Muscle layer of duodenum (tissue), 2 donors: ENCODE data around the gene ATP9A.
"Not testable (repeated sequence)": the region's sequence is repeated elsewhere in the genome, so short reads cannot be mapped to it uniquely, and the experiment has no call there.

Source experiments
- H3K27ac ChIP-seq: one replicate; pipeline ENCODE4 v1.7.0; 2013; ENCODE audit warnings: mild to moderate bottlenecking, low read length
- H3K27me3 ChIP-seq: one replicate; pipeline ENCODE4 v1.7.0; 2013; ENCODE audit warnings: low read depth, mild to moderate bottlenecking, control low read depth, low read length
- H3K36me3 ChIP-seq, 2 donors: one replicate each; pipeline ENCODE4 v1.7.0; 2013; ENCODE audit warnings: low read length in 2 of 2, control low read depth in 1 of 2, mild to moderate bottlenecking in 1 of 2; ENCODE audit not compliant: insufficient read depth in 2 of 2, control insufficient read depth in 1 of 2
- H3K4me1 ChIP-seq, 2 donors: one replicate each; pipeline ENCODE4 v1.7.0; 2013; ENCODE audit warnings: low read length in 2 of 2, mild to moderate bottlenecking in 2 of 2, control low read depth in 1 of 2, moderate library complexity in 1 of 2; ENCODE audit not compliant: insufficient read depth in 2 of 2, control insufficient read depth in 1 of 2
- H3K4me3 ChIP-seq, 2 donors: one replicate each; pipeline ENCODE4 v1.7.0; 2013; ENCODE audit warnings: low read length in 2 of 2, low read depth in 1 of 2, mild to moderate bottlenecking in 1 of 2
- H3K9me3 ChIP-seq, 2 donors: one replicate each; pipeline ENCODE4 v1.7.0; 2013; ENCODE audit warnings: low read length in 2 of 2, control low read depth in 1 of 2, mild to moderate bottlenecking in 1 of 2; ENCODE audit not compliant: control insufficient read depth in 1 of 2
- donor health status: healthy.

Gene ATP9A

DNA sequence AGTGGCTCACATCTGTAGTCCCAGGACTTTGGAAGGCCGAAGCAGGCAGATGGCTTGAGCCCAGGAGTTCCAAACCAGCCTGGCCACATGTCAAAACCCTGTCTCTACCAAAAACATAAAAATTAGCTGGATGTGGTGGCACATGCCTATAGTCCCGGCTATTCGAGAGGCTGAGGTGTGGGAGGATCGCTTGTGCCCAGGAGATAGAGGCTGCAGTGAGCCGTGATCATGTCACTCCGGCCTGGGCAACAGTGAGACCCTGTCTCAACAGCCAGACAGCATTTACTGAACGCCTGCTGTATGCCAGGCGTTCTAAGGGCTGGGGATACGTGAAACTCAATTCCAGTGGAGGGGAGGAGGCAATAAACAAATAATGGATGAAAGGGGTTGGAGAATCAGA lies 69.9 kb downstream of the ATP9A start:
- Histone ChIP-seq H3K4me3 (no peak overlapping the region), H3K36me3 (peaks cover 0 to 8% of the 10 kb centered on the region in 2 donors), H3K9me3 (no peaks in the 10 kb centered on the region), H3K27ac (no peak overlapping the region), H3K27me3 (no peaks in the 10 kb centered on the region), H3K4me1 (peaks cover 9 to 11% of the 10 kb centered on the region in 2 donors)

DNA sequence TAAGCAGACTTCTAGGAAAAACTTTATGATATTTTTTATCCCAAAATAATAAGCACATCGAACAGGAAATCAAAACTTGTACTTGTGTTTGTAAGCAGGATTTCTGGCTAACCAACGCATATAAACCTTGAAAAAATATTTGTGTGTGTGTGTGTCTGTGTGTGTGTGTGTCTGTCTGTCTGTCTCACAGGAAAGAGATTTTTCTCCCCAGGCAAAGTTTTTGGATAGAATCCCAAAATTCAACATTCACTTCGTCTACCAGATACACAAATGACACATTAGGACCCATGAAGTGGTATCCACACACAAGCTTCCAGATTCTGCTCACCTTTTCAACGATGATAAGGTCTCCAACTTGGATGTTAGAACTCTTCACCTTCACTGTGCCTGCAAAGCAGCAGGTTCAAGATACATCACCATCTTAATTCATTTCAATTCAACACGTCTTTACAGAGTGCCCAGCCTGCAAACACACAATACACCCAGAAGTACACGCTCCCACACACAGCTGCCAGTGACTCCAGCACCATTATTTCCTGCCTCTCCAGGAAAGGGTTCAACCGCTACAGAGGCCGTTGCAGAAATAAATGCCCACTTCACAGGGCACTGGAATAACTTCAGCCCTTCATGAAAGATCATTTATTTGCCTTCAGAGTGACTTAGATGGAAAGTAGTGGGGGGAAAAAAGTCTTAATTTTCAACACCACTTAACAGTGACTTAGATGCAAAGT lies 70.9 kb downstream of the ATP9A start:
- no peak overlapping the region for H3K27ac ChIP-seq
- no peaks in the 10 kb centered on the region for H3K27me3 ChIP-seq
- H3K9me3 ChIP-seq = no peaks in the 10 kb centered on the region
- H3K4me1 ChIP-seq = peaks cover 9 to 11% of the 10 kb centered on the region in 2 donors
- H3K4me3 ChIP-seq = no peak overlapping the region
- H3K36me3 ChIP-seq = peaks cover 0 to 13% of the 10 kb centered on the region in 2 donors

DNA sequence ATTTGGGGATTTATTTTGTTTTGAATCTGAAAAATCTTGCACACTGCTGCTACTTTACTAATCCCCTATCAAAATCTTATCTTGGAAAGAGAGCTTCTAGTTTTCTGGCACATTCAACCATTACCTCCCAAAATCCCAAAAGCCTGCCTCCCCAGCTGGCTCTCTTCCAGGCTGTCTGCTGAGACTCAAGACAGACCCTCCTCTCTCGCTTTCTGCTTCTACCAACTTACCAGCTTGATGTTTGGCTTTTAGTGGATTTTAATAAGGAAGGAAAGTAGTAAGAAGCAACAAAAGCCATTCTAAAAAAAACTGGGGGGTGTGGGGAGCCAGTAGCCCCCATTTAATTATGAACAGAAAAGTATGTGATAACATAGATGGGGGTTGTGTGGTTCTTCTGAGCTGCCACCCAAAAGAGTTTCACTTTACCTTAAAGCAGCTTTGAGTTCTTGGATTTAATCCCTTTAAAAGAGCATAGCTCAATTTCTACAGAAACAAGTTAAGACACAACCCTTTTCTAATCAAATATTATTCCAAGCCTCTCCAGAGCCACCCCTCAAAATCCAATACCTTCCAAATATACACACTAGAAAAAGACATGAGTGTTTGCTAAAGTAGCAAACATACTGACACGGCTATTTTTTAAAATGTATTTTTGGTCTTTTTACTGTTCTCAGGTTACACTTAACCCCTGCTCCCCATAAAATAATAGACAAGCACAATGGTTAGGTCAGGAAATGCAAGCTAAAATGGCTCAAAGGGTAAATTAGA lies 71.7 kb downstream of the ATP9A start:
- H3K4me3 ChIP-seq = no peak overlapping the region
- no peaks in the 10 kb centered on the region for H3K9me3 ChIP-seq
- H3K4me1 ChIP-seq = peaks cover 9 to 11% of the 10 kb centered on the region in 2 donors
- no peaks in the 10 kb centered on the region for H3K27me3 ChIP-seq
- peaks cover 0 to 19% of the 10 kb centered on the region in 2 donors for H3K36me3 ChIP-seq
- H3K27ac ChIP-seq = peak overlapping the region; percentile 14

DNA sequence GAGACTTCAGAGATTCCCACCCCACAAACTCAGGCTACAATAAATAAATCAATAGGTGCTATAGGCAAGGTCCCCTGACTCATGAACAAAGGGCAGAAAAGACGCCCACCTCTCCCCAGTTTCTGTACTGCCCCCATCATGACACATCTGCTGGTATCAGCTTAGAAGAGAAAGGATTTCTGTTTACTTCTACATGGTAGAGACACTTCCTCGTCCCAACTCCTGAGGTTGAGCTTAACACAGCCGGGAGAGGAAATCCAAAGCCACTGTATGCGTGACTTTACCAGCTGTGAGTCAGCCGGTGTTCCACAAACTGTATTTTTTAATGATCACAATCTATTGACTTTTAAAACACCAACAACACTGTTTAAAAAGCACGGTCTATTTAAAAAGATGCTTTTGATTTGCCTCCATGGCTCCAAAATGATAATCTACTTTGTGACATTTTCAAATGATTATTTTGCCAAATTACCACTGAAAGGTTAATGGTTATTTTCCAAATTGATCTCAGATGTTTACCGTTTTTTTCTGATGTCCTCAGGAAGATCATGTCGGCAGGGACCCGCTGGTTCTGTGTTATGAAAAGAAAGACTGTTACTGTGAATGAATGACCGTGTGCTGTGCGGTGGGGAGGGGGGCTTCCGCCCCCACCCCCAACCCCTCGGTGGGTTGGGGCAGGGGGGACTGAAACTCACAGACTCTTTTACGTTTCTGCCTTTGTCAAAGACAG lies 72.5 kb downstream of the ATP9A start:
- H3K27ac ChIP-seq = no peak overlapping the region

DNA sequence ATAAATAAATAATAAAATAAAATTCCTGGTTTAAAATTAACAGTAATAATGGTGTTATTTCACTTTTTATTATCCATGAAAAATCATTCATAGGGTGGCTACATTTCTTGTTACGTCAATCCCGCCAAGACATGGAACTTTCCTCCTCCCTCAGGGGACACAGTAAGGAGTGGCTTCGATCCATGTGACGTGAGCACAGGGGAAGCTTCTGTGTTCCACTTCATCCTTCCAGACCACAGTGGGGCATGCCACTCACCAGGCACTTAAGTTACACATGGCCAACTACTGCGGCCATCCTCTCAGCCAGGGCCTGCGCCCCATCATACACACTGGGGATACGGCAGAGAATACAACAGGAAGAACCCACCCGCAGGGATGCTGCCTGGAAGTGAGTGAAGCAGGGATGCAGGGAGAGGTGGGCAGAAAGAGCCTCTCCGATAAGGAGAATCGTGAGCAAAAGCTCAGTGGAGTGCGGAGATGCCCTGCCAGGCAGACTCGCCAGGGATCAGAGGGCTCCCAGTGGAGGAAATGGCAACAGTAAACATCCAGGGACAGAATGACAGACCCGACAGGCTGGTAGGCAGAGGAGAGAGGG lies 75.3 kb downstream of the ATP9A start:
- H3K27me3 ChIP-seq = no peaks in the 10 kb centered on the region
- no peaks in the 10 kb centered on the region for H3K9me3 ChIP-seq
- peaks cover 0 to 30% of the 10 kb centered on the region in 2 donors for H3K36me3 ChIP-seq
- H3K4me3 ChIP-seq = no peak overlapping the region
- peaks cover 9 to 11% of the 10 kb centered on the region in 2 donors for H3K4me1 ChIP-seq
- no peak overlapping the region for H3K27ac ChIP-seq

More for the DNA sequence above, 72.5 kb downstream of the ATP9A start:
- Histone ChIP-seq H3K4me1 (peaks cover 9 to 11% of the 10 kb centered on the region in 2 donors), H3K9me3 (no peaks in the 10 kb centered on the region), H3K4me3 (no peak overlapping the region), H3K27me3 (no peaks in the 10 kb centered on the region), H3K36me3 (peaks cover 0 to 20% of the 10 kb centered on the region in 2 donors)

DNA sequence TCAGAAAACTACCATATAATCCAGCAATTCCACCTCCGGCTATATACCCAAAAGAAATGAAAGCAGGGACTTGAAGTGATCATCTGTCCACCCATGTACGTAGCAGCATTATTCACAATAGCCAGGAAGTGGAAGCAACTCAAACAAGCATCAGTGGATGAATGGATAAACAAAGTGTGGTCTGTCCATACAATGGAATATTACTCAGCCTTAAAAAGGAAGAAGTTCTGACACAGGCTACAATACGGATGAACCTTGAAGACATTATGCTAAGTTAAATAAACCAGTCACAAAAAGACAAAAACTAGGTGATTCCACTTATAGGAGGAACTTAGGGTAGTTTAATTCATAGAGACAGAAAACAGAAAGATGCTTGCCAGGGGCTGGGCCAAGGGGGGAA lies 76.5 kb downstream of the ATP9A start:
- Histone ChIP-seq H3K9me3 (no peaks in the 10 kb centered on the region), H3K4me1 (peaks cover 8 to 9% of the 10 kb centered on the region in 2 donors), H3K4me3 (no peak overlapping the region), H3K27ac (no peak overlapping the region), H3K27me3 (no peaks in the 10 kb centered on the region), H3K36me3 (peaks cover 0 to 35% of the 10 kb centered on the region in 2 donors)

DNA sequence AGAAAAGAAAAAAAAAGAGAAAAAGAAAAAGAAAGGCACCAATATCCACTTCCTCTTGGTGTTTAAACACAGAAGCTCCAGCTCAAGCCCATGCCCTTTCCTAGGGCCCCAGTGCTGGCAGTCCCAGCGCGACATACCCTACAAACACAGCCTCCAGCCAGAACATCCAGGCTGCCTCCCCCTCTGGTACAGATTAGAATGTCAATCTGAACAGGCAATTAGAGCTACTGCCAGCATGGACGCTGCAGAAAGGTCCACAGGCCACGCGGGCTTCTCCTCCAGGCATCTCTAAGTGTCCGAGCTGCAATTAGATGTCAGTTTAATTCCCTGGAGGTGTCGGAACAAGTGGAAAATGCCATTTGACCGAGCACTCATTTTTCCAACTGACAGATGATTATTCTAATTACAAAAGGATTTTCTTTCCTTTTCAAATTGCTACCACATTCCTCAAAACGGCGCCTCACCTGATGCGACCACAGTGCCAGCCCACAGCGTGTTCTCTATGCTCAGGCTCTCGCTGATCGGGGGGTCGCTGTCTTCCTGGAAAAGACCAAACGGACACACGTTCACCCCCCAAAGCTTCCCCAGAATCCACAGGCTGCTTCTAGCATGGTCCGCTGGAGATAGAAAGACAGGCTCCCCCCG lies 79.5 kb downstream of the ATP9A start:
- H3K9me3 ChIP-seq = no peaks in the 10 kb centered on the region
- H3K36me3 ChIP-seq = peaks cover 0 to 32% of the 10 kb centered on the region in 2 donors
- no peak overlapping the region for H3K27ac ChIP-seq
- no peaks in the 10 kb centered on the region for H3K27me3 ChIP-seq
- no peaks in the 10 kb centered on the region for H3K4me1 ChIP-seq
- no peak overlapping the region for H3K4me3 ChIP-seq

DNA sequence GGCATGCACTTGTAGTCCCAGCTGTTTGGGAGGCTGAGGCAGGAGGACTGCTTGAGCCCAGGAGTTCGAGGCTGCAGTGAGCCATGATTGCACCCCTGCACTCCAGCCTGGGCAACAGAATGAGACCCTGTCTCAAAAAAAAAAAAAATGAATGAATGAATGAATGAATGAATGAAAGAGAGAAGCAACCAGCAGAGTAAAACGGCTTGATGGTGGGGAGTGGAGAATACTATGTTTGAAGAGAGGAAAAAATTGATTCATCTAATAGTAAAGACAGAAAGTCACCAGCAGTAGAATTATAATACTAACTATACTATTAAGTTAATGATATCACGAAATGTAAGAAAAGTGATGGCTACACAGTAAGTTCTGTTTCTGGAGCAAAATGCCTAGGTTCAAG lies 80.6 kb downstream of the ATP9A start:
- Histone ChIP-seq H3K4me1 (no peaks in the 10 kb centered on the region), H3K36me3 (peaks cover 0 to 23% of the 10 kb centered on the region in 2 donors), H3K27me3 (no peaks in the 10 kb centered on the region), H3K4me3 (no peak overlapping the region), H3K27ac (no peak overlapping the region), H3K9me3 (no peaks in the 10 kb centered on the region)

DNA sequence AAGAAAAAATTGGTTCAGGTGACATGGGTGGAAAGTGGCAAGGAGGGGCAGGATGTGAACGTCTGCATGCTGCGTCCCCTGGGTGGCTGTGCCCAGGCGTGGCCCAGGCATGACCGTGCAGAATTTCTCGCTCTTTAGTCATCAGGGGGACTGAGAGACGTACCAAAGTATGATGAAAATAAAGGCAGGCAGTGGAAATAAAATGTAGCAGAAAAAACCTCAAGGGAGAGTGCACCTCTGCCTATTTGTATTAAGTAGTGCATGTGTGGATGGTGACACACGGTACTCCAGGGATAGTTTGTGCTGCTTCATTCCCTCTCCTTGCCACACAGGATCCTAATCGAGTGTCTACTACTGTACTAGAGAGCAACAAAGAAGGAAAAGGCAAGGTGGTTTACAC lies 81.1 kb downstream of the ATP9A start:
- H3K27me3 ChIP-seq = no peaks in the 10 kb centered on the region
- H3K9me3 ChIP-seq = no peaks in the 10 kb centered on the region
- H3K36me3 ChIP-seq = peaks cover 0 to 23% of the 10 kb centered on the region in 2 donors
- H3K4me3 ChIP-seq = no peak overlapping the region
- H3K4me1 ChIP-seq = no peaks in the 10 kb centered on the region
- no peak overlapping the region for H3K27ac ChIP-seq

DNA sequence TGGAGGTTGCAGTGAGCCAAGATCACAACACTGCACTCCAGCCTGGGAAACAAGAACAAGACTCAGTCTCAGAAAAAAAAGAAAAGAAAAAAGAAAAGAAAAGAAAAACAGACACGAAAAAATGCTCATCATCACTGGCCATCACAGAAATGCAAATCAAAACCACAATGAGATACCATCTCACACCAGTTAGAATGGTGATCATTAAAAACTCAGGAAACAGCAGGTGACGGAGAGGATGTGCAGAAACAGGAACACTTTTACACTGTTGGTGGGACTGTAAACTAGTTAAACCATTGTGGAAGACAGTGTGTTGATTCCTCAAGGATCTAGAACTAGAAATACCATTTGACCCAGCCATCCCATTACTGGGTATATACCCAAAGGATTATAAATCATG lies 82.7 kb downstream of the ATP9A start:
- not testable (repeated sequence) for H3K27me3 ChIP-seq, H3K4me1 ChIP-seq, H3K9me3 ChIP-seq

More for the DNA sequence above, 82.7 kb downstream of the ATP9A start:
- H3K4me3 ChIP-seq, H3K27ac ChIP-seq: not testable (repeated sequence)
- peaks cover 0 to 15% of the 10 kb centered on the region in 2 donors for H3K36me3 ChIP-seq
